ENCODE results near the gene ACER3.
"Not testable (repeated sequence)": the region's sequence is repeated elsewhere in the genome, so short reads cannot be mapped to it uniquely, and the experiment has no call there.

ACER3 gene
- 15.4 to 22.3 (median 21.6) reads per million in 4 experiments for total RNA-seq

GRCh38 chr11:76860539-76861475 is at the start of gene ACER3:
ACER3 (plus strand) TSS chr11:76860918; CDS start chr11:76860977, 59 bp downstream.
- peak; percentile 81 for DNase-seq

DNA sequence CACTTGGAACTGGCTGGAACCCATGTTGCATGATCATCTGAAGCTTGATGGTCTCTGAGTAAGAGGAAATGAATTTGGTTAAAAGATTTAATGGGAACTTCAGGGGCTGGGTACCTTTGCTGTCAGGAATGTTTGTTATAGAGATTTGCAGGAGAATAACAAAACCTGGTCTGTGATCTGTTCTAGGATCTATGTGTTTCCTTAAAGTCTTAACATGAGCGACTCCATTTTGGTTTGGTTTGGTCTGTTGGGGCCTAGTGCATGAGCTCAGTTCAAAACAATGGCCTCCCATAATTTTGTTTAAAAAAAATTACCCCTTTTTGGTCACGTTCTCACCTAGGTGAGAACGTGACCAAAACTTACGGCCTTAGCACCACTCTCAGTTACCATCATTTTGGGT is 49.5 kb upstream of the ACER3 start:
- no peak for DNase-seq

DNA sequence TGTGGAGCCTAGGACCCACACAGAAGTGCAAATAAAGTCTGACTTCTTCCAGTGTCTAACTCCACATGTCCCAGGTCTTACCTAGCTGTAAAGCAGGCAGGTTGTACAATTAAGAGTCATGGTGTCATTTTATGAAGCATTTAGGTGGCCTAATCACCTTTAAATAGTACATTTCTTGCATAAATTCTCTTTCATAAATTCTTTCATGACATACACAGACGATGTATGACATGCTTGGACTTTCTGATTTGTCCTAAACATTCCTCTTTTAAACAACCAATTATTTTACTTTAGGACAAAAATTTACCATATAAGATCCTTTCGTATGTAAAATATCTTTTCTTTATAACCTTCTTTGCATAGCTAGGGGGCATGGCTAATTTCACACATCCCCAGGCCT is 46.3 kb upstream of the ACER3 start:
- no peak for DNase-seq

- DNase-seq: not testable (repeated sequence)
Observed at GRCh38 chr11:76815678-76816077, 45.0 kb upstream of the ACER3 start.

GRCh38 chr11:76820184-76820566 is 40.5 kb upstream of the ACER3 start:
- no peak for DNase-seq

DNA sequence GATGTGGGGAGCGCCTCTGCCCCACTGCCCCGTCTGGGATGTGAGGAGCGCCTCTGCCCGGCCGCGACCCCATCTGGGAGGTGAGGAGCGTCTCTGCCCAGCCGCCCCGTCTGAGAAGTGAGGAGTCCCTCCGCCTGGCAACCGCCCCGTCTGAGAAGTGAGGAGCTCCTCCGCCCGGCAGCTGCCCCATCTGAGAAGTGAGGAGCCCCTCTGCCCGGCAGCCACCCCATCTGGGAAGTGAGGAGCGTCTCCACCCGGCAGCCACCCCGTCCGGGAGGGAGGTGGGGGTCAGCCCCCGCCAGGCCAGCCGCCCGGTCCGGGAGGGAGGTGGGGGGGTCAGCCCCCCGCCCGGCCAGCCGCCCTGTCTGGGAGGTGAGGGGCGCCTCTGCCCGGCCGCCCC is 39.3 kb upstream of the ACER3 start:
- DNase-seq: not testable (repeated sequence)

DNA sequence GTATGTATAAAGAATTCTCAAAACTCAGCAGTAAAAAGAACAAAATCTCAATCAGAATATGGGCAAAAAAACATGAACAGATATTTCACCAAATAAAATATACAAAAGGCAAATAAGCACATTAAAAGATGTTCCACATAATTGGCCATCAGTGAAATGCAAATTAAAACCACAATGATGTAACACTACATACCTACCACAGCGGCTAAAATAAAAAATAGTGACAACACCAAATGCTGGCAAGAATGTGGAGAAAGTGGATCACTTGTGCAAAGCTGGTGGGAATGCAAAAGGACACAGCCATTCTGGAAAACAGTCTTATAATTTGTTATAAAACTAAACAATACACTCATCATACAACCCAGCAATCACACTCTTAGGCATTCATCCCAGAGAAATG is 38.3 kb upstream of the ACER3 start:
- DNase-seq: no peak

DNA sequence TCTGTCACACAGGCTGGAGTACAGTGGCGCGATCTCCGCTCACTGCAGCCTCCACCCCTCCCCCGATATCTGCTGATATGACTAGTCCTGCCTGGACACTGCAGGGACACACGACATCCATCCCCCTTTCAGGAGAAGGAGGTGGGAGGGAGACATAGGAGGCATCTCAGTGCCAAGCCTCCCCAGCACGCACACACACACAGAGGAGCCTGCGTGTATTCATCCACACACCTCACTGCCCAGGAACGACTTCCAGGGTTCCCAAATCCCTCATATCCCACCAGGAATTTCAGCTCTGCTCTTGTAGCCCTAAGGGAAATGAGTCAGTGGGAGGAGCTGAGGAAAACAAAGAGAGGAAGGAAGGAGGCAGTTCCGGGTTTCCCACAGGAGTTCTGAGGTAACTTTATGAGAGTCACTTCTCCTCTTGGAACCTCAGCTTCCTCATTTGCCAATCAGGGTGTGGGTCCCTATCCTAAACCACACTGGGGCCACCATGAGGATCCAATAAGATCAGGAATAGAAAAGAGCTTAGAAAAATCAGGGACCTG is 37.2 kb upstream of the ACER3 start:
- no peak for DNase-seq

DNA sequence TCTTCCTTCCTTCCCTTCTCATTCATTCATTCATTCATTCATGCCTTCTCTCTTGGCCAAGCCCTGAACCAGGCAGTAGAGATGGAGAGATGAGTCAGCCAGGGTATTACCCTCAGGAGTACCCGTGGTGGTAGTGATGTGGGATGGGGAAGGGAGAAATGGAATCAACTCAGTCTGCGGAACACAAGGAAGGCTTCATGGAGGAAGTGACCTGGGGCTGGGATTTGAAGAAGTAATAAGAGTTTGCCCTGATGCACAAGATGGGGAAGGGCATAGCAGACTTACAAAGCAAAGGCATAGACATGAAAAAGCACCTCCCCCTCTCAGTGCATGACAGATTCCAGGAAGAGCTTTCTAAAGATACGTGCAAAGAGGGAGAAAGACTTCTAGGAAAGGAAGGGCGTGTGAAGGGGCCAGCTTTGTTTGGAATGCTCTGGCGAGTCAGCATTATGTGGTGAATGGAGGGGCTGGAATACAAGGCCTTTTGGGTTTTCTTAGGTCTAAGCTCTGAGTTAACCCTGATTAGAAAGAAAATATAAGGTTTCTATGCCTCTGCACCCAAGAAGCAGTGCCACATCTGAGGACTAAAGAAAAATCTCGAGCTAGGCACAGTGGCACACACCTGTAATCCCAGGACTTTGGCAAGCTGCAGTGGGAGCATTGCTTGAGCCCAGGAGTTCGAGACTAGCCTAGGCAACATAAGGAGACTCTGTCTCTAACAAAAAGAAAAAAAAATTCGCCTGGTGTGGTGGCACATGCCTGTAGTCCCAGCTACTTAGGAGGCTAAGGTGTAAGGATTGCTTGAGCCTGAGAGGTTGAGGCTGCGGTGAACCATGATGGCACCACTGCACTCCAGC is 36.4 kb upstream of the ACER3 start:
- DNase-seq: no peak

DNA sequence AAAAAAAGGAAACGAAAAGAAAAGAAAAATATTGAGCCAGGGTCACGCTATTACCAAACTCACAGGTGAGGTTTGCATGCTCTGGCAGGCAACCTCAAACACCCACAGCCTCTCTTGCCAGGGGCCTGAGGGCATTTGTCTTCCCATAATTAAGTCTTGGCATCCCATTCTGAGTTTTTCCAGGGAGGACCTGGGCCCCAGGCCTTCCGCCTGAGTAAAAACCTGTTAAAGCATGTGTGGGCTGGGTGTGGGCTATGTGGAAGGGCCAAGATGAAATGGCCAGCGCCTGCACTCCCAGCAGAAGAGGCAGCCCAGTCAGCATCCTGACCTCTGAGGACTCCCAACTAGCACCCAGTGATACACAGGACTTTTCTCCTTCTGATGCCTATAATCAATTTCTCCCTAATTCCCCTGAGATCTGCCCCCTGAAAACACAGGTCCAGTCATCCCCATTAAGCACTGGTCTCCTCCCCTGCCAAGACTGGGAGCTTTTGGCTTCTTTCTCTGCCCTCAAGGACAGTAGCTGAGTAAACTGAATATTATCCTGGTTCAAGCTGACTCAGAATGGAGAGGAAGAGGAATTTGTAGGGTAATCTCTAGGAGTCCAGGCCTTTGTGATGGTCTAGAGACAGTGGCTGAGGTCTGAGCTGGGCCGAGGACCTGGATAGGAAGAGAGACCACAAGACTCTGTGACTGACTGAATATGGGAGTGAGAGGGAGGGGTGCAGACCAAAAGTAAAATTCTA is 35.6 kb upstream of the ACER3 start:
- no peak for DNase-seq

DNA sequence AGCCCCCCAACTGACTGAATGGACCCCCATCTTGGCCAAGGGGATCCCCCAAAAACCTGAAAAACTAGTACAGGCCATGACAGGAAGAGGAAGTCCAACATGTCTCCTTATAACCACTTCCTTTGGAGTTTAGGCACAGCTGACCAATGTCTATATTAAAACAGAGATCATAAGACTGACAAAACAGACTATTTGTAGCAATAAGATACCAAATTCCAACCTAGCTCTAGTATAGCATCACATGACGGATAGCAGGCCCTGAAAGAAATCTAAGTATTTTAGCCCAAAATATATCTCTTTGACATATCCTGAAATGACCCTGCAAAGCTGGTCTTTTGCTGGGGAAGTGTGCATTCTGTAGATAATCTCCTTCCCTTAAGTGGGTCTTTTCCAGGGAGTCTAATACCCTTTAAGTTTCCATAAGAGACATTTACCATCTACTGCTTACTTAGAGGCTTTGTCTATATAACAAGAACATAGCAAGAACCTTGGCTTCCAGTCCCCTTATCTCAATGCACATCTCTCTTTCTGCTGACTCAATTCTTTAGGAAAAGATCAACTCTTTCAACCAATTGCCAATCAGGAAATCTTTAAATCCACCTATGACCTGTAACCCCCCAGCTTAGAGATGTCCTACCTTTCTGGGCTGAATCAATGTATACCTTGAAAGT is 34.9 kb upstream of the ACER3 start:
- no peak for DNase-seq

DNA sequence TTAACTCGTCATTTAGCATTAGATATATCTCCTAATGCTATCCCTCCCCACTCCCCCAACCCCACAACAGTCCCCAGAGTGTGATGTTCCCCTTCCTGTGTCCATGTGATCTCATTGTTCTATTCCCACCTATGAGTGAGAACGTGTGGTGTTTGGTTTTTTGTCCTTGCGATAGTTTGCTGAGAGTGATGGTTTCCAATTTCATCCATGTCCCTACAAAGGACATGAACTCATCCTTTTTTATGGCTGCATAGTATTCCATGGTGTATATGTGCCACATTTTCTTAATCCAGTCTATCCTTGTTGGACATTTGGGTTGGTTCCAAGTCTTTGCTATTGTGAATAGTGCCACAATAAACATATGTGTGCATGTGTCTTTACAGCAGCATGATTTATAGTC is 34.2 kb upstream of the ACER3 start:
- not testable (repeated sequence) for DNase-seq

- not testable (repeated sequence) for DNase-seq
Observed at GRCh38 chr11:76827005-76827404, 33.7 kb upstream of the ACER3 start.

DNA sequence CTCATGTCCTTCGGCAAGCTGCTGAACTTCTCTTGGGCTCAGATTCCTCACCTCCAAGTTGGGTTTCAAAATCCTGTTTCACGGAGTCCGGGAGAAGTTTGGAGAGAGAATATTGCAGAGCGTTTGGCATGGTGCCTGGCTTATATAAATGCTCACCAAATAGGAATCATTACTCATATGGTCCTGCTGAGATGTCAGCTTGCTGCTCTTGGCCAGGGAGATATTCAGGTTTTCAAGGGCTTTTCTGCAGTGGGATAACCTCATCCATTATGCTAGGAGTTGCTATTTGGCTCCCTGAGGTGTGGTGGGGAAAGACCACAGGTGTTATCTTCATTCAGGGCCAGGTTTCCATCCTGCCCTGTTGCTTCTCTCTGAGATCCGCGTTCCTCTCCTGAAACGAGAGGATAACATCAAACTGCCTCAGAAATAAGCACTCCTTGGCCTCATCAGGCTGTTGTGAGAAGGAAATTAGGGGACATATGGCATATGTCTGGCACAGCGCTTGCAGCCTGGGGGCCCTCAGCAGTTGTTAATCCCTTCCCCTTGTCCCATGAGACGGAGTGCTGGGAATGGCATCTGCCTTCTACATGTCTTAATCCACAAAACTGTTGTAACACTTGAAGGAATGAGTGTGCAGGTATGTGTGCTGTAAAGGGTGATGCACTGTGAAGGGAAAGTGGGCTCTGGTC is 29.9 kb upstream of the ACER3 start:
- DNase-seq: no peak

GRCh38 chr11:76831686-76832310 is 28.9 kb upstream of the ACER3 start:
- no peak for DNase-seq

GRCh38 chr11:76832361-76832760 is 28.4 kb upstream of the ACER3 start:
- DNase-seq: no peak

DNA sequence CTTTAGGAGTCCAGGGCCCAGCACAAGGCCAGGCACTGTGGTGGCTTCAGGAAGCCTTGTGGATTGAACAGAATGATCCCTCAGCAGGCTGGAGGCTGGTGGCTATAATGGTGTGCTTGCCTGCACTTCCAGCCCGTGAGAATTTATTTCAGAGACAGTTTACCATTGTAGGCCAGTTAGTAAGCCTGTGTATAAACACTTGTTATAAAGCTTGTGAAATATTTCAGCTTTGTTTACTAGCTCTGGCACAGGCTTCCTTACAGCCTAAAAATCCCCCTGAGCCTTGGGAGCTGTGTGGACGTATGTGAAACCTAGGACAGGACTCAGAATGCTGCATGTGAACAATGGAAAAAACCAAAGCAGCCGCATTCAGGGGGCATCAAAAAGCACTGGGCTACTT is 26.6 kb upstream of the ACER3 start:
- DNase-seq: no peak

GRCh38 chr11:76835036-76835435 is 25.7 kb upstream of the ACER3 start:
- DNase-seq: no peak

GRCh38 chr11:76835928-76836612 is 24.6 kb upstream of the ACER3 start:
- DNase-seq: no peak

DNA sequence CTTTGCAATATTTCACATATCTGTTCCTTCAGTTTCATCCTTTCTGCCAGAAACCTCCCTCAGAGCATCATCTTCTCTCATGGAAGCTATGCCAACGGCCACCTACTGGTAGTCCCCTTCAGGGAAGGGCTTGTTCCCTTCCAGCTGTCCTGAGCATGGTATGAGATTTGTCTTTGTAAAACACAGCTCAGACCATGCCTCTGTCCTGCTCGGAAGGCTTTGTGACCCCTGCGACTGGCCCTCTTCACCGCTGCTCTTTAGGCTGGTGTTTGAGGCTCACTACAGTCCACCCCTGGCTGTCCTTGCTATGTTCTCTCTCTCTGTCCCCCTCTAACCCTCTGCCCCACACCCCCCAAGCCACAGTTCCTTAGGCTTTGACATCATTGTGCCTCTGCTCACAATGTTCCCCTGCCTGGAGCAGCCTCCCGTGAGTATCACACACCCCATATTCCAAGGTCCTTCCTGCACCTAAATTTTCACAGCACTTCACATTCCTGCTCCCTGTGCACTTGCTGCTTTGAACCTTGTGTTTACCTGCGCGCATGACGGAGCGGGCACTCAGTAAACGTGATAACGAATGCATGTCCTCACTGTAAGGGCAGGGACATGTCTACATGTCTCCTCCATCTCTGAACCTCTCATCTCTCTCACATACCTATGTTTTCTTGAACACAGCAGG is 24.0 kb upstream of the ACER3 start:
- no peak for DNase-seq
